Cortex of kidney (tissue), 1 donor: ENCODE data around the gene HOXA6.

Experiments used
- DNase-seq: peaks from one replicate; lab custom pipeline; 2025; lab: John Stamatoyannopoulos, UW

Gene HOXA6

DNA sequence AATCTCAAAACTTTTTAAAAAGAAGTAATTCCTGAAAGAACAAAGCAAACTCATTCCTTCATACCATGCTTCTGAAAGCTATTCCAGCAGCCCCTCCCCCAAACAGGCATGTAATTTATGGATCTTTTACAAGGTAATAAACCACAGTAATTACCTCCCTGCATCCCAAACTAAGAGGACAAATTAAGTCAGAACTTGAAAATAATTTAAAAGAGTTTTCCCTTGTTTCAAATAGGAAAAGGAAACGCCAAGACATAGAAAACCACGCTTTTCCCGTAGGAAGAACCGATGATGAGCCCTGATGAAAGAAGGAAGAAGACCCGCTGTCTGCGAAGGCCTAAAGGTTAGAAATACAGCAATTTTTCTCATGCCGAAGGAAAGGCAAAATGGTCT, 25.9 kb downstream of the HOXA6 start:
- DNase-seq: no peak

DNA sequence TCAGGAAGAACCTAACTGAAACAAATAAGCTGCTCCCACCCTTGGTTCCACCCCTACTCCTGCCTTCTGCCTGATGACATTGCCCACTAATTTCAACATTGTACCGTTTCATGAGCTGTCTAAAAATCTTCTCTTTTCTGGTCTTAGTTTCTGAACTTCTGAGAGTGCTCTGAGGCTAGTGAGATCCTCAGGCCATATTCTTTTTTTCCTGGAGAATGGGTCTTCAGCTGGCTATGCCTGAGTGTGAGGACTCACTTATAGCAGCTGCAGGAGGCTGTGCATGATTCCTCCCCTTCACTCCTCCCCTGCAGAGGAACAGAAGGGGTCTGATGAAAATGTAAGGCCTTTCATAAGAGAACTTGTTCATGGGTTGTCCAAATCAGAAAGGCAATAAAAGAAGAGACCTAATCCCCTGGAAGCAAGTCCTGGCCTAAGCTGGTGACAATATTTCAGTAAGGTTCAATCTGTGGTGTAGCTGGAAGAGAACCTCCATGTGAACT, 28.1 kb downstream of the HOXA6 start:
- DNase-seq: no peak

GRCh38 chr7:27118580-27118979, 29.0 kb downstream of the HOXA6 start:
- no peak for DNase-seq

DNA sequence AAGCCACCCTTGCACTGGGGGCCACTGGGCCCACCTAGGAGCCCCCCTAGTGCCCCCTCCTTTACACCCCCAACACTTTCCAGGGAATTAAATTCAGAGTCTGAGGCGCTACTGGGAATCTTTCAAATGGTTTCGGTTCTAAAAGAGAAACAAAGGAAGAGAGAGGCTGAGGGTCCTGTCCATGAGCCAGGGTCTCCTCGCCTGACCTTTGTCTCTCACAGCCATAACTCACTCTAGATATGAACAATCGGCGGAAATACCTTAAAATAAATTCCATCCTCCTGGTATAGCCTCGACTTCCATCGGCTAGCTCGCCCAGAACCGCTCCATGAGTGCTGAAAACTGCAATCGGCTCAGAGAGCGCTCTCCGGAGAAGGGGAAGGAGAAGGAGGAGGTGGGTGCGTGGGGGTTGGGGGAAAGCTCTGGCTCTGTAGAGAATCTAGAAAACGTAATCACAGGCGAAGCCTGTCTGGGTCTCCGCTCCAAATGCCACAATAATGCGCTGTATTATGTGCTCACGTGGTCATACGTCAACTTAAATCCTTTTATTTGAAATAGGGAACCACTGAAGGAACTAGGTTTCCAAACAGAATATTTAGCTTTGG, 29.6 kb downstream of the HOXA6 start:
- DNase-seq: no peak

DNA sequence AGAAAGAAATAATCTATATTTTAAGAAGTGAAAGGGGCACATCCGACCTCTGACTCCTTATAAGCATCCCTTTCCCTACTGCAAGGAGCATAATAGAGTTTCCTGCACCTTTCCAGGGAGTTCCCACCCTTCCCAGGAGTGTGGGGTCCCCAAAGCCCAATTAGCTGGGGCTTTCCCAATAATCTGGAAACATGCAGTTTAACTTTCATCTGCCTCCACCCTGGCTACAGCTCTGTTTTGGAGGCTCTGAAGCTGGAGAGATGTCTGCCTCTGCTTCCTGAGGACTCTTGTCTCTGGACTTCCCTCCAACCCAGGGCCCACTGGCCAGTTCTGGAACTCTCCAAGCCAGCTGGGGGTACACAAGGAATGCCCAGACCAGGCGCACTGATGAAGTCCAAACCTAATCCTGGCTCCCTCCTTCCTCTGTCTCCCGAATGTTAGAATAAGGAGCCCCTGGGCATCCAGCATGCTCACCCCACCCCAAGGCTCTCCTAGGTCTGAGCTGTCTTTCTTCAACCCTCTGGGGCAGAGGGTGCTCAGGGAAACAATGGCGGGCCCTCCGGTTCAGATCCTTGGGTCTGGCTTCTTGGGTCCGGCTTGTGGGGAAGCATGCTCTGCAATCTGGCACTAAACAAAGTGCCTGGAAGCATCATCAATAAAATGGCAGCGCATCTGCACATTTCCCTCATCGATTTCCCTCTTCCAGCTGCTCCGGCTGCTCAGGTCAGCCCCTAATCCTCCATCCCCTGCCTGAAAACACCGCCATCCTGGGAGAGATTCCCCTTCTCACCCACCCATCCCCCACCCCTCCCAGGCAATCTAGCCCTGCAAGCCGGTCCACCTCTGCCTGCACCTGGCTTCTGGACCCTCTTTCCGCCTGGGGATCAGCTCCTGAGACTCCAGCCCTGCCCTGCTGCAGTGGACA, 30.4 kb downstream of the HOXA6 start:
- no peak for DNase-seq

DNA sequence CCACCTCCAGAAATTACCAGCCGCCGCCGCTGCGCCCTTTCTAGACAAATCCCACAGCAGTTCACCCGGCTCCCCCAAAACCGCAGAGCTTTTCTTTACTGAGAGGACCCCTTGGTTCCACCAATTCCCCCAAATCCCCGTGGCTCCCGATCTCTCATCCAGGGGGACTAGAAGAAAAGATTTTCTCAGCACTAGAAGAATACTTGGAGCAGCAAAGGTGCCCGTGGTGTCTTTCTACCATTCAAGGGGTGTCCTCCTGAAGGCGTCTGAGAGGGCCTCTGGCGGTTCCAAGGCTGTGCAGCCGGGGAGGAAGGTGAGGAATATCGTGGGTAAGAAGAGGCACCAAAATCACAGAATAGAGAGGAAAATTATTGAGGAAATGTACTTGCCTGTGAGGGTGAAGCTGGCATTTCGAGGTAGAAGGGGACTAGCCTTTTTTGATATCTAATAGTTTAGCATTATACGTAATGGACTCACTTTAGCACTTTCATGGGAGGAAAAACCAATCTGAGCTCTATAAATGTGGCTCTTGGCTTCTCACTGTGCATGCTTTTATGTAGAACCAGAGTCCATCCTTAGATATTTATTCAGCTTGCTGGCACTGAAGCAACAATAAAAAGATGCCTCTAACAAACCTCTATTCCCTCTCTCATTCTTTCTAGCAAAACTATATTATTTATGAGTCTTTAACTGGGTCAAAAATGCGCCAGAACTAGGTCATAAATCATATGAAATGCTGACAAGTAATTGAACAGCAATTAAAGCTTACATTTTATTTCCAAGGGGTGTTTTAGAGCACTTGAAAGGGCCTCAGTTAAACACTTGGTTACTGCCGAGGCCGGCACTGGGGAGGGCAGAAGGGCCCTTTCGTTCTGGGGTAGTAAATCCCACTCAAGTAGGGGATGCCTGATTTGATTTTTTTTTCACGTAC, 31.3 kb downstream of the HOXA6 start:
- no peak for DNase-seq

DNA sequence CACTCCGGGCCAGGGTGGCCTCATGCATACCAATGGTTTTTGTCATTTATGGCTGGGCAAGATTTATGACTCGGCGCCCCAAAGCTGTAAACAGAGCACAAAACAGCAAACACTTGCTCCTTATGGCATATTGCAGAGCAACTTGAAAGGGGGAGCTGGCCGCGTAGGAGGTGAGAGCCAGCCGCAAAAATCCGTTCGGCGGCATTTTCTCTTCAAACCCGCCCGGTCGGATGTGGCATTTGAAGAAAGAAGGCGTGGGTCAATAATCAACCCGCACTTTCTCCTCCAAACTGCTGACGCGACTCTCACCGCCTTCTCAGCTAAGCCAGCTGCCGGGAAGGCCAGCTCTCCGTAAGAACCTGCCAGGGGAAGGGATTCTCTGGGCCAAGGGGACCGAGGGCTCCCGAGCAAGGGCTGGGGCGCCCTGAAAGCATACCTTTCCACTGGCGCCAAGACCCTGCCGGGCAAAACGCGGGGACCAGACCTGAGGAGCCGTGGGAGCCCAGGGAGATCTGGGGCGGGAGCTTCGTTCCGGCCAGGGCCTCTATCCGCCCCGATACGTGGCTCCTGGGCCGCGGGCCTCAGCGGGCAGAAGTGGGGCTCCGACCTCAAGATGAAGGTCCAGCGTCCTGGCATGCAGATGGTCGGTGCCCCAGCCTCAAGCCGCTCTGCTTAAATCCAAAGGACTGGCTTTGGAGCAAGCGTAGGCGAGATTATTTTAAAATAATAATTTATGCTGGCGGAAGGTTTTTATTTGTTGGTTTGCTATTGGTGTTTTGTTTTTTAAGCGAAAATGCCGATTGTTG, 32.1 kb downstream of the HOXA6 start:
- DNase-seq: no peak

DNA sequence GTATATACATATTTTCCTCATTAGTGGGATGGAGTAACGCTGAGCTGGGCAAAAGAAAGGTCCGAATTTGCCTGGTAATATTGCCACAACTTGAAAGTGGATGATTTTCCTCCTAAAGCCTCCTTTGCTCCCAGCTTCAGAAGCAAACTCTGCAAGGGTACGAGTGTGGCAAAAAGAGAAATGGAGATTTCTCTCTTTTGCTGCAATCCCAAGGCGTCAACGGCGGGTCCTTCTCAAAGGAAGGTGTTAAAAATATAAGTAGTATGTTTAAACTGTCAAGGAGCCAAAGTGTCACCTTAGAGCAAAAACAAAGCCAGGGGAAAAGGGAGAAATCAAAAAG, 32.7 kb downstream of the HOXA6 start:
- no peak for DNase-seq

DNA sequence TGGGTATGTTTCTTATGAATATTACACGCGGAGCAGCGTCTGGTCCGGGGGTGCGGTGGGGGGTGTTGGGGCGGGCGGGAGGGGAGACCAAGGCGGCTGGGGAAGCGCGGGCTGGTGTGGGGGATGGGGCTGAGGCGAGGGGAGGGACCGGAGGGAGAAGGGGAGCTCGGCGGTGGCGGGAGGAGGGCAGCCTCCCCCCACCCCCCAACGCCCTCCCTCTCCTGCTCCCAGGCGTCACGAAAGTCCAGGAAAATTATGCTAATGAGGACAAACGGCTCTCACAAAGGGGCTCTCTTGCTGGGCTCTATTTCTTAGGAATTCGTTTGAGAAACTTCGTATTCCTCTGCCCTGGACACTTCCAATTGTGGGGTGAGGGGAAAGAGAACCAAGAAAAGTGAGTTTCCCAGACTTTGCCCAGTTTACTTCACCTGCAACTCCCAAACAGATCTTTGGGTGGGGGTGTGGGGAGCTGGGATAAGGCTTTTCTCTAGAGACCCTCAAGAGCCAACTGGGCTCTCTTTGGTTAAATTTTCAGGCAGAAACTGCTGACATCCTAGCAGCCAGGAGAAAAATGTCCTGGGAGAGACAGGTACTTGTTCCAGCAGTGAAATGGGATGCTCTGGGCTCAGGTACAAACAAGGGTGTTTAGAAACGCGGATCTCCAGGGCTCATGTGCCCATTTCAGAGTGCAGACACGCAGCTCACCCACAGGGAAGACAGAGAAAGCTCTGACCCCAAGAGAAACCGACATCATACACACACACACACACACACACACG, 33.4 kb downstream of the HOXA6 start:
- no peak for DNase-seq

DNA sequence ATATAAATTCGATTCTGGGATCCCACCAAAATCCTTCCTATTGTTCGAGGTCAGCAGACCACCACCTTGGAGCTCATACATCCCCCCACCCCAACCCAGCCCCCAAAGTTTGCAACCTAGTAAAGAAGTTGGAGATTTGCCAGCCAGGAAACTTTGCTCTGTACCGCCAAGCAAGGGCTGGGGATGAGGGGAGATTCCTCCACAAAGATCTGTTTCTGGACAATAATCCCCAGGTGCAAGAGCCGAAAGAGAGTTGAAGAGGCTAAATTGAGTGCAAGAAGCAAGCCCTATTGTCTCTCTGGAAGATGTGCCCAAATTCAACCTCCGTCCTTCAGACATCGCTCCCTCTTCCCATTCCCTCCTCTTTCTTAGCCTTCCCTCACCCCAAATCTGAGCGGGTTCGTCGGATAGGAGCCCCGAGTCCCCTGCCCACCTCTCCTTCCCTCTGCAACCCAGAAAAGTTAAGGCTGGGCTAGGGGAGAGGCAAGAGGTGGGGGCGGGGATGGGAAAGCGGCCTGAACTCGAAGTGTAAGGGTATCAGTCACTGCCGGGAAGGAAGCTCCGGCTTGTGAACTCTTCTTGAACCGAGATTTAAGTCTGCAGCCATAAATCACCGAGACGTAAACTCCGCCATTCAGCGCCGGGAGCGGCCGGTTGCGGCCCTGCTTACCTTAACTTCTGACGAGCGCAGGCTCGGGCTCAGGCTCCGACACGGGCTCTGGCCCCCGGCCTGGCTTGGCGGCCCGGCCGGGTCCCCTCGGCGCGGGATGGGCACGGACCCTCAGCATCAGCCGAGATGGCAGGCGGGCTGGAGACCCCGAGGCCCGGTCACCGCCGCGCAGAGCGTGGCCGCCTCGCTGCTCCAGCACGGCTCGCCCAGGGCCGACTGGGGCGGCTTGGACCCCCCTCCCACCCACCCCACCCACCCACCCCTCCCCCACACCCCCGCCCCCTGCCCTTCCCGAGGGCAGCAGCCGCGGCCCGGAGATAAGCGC, 34.3 kb downstream of the HOXA6 start:
- DNase-seq: no peak

- DNase-seq: no peak
Observed at GRCh38 chr7:27112361-27112760, 35.2 kb downstream of the HOXA6 start.

DNA sequence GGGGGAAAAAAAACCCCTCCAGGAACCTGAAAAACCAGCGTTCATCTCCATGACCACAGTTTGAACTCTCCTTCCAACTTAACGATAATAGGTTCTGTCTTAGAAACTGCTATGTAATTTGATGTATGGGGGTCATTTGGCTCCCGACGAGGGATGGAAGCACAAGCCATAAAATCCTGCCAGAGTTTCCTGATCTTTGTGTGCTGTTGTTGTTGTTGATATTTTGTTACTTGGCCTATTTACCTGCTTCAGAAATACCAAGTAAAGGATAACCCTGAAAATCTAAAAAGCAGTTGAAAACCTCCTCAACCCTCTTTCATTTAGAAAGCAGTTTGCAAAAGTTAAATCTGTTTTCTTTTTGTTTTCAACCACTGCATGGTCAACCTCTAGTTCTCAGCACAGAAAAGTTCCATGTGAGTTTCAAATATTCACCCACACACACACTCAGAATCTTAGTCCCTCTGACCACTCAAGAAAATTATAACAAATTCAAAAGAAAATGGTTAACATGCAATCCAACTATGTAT, 35.8 kb downstream of the HOXA6 start:
- DNase-seq: no peak

GRCh38 chr7:27111042-27111750, 36.4 kb downstream of the HOXA6 start:
- no peak for DNase-seq

GRCh38 chr7:27110186-27111031, 37.2 kb downstream of the HOXA6 start:
- DNase-seq: no peak

DNA sequence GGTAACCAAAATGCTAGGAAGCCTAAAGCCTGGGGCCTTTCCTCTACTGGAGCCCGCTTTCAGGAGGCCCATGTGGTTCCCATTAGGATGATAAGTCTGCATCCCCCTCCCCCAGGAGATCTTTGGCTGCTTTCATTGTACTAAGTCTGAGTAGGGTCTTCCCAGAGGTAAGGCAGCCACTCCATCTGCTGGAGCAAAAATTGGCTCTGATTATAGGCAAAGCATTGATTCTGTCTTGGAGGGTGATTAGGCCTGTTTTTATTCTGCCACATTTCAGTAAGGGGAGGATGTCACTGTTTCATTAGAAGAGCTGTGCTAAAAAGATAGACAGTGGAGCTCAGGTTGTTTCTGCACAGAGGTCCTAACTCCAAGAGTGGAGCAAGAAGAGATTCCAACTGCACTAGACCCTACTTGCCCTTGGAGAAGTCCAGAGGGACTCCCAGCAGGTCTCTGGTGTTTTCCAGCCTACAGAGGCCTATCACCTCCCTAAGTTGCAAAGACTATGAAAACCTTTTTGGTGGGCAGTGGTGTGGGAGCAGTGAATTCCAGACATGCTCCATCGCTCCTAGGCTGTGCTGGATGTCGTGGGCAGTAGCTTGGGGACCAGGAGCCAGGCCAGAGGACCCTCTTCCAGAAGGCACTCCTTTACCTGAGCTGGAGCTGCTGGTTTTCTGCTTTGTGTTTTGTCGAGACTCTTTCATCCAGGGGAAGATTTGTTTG, 37.9 kb downstream of the HOXA6 start:
- no peak for DNase-seq

- DNase-seq: no peak
Observed at GRCh38 chr7:27108390-27109127, 39.0 kb downstream of the HOXA6 start.
